HFF-Myc (cell line): ENCODE measurements around the gene LIN37.

Source experiments
- DNase-seq: peaks from one replicate; pipeline ENCODE4 v3.0.0-alpha.2; 2011; ENCODE audit warnings: low read depth; ENCODE audit errors: extremely low read depth
- H3K4me3 ChIP-seq: replicated peaks from 2 replicates; pipeline ENCODE4 v1.5.1; 2011; ENCODE audit warnings: low read depth, mild to moderate bottlenecking, control low read depth, low read length
- CTCF ChIP-seq: IDR thresholded peaks from 2 replicates; pipeline ENCODE4 v1.5.1; 2012; ENCODE audit warnings: mild to moderate bottlenecking, low read depth, low read length, control low read depth; ENCODE audit errors: missing control alignments

The LIN37 gene

GRCh38 chr19:35780717-35781116 lies 32.3 kb downstream of the LIN37 start:
- no peak for TF ChIP-seq CTCF
- no peak overlapping the region for H3K4me3 ChIP-seq
- DNase-seq: no peak

GRCh38 chr19:35781650-35782049 lies 33.3 kb downstream of the LIN37 start:
- DNase-seq: no peak
- no peak for TF ChIP-seq CTCF
- no peak overlapping the region for H3K4me3 ChIP-seq

GRCh38 chr19:35782589-35782988 lies 34.2 kb downstream of the LIN37 start:
- no peak overlapping the region for H3K4me3 ChIP-seq
- no peak for TF ChIP-seq CTCF
- DNase-seq: no peak

GRCh38 chr19:35783469-35784434 lies 35.4 kb downstream of the LIN37 start:
- no peak for DNase-seq
- no peak for TF ChIP-seq CTCF
- no peak overlapping the region for H3K4me3 ChIP-seq

GRCh38 chr19:35784503-35785338 lies 36.3 kb downstream of the LIN37 start:
- no peak for TF ChIP-seq CTCF
- no peak overlapping the region for H3K4me3 ChIP-seq

GRCh38 chr19:35785339-35785627 lies 36.9 kb downstream of the LIN37 start:
- TF ChIP-seq CTCF: no peak
- no peak overlapping the region for H3K4me3 ChIP-seq
- no peak for DNase-seq

More at GRCh38 chr19:35784503-35785338, 36.3 kb downstream of the LIN37 start:
- no peak for DNase-seq
